ENCODE data around the gene TBCD.
"Not testable (repeated sequence)": the region's sequence is repeated elsewhere in the genome, so short reads cannot be mapped to it uniquely, and the experiment has no call there.

Gene TBCD

DNA sequence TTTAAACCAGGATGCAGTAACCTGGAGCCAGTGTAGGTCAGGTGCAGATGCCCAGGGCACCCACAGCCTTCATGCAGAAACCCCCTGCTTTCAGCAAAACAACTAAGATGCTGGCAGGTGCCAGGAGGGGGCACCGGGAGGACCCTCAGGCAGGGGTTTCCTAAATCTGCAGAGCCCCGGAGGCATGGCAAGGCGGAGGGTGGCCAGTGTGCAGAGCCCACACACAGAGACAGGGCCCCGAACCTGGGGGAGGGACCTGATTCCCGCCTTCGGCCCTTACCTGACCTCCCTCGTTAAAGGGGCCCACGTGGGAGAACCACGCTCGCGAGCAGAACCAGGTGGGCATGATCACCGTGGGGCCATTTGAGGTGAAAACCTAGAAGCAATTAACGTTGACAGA, 213.5 kb downstream of the TBCD start:
- in situ Hi-C loops (cut with HindIII; ENCODE audit: low sequenced_read_pairs): no loop called here

- in situ Hi-C loops (cut with HindIII; ENCODE audit: low sequenced_read_pairs): no loop called here
These were observed 214.6 kb downstream of the TBCD start for GRCh38 chr17:82966415-82966814.

DNA sequence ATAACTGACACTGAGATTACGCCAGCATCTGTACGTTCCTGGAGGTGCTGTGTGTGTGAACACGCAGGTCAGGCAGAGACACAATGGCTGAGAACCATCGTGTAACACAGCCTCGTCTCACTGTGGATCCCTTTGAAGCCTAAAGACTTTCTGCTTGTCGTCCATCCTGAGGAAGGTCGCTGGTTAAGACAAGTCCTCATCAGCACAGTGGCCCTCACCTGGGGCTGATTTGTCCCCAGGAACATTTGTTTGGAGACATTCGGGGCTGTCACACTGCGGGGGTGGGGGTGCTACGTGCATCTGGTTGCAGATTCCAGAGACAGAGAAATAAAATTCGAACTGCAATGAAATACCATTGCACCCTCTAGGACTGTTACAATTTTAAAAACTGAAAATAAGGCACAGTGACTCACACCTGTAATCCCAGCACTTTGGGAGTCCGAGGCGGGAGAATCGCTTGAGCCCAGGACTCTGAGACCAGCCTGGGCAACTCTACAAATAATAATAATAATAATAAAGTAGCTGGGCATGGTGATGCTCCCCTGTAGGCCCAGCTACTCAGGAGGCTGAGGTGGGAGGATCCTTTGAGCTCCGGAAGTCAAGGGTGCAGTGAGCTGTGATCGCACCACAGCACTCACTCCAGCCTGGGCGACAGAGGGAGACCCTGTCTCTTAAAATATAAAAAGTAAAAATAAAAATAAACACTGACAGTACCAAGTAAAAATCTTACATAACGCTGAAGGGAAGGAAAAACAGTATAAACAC, 215.6 kb downstream of the TBCD start:
- in situ Hi-C loops (cut with HindIII; ENCODE audit: low sequenced_read_pairs): no loop called here

GRCh38 chr17:82968033-82968841, 216.4 kb downstream of the TBCD start:
- in situ Hi-C loops (cut with HindIII; ENCODE audit: low sequenced_read_pairs): not testable (repeated sequence)

GRCh38 chr17:82970067-82970466, 218.2 kb downstream of the TBCD start:
- in situ Hi-C loops (cut with HindIII; ENCODE audit: low sequenced_read_pairs): no loop called here

DNA sequence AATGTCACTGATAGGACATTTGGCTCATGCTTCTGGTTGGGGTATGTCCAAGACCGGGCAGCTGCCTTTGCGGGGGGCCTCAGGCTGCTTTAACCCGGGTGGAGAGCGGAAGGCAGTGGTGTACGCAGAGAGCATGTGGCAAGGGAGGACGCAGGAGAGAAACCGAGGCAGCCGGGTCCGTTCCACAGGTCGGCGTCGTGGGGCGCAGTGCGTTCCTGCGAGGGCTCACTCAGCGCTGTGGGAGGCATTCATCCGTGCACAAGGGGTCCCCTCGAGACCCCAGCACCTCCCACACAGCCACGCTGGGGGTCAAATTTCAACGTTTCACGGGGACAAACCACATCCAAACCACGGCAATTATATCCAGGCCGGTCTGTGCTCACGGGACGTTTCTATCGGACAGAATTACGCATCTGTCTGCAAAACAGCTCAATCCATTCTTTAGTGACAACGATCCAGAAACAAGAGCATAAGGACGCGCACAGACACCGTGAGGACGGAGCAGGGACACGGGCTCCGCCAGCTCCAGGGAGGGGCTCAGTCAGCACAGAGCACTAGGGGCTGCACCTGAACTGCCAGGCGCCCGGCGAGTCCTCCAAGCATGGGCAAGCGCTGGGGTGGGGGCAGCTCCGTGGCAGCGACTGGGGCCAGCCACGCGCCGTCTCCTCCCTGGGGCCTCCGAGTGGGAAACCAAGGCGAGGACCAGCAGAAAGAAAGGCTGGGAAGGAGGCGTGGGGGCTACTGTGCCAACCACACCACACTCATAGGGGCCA, 219.1 kb downstream of the TBCD start:
- in situ Hi-C loops (cut with HindIII; ENCODE audit: low sequenced_read_pairs): no loop called here

DNA sequence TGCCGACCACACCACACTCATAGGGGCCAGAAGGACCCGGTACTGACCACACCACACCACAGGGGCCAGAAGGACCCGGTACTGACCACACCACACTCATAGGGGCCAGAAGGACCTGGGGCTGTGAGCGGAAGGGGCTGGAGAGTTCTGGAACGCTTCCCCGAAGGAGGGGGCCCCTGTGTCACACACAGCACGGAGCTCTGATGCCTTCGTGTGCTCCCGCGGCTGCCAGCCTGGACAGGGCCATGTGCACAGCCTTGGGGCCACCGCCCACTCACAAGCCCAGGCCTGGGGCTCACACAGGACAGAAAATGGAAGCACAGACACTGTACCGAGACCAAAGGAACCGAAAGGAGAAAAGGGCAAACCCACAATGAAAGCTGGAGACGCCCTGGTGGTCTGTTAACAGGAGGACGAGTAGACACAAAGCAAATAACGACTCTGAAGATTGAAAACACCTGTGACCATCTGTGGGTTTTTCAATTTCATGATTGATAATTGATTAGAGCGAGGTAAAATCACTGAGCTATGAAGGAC, 221.0 kb downstream of the TBCD start:
- in situ Hi-C loops (cut with HindIII; ENCODE audit: low sequenced_read_pairs): no loop called here

DNA sequence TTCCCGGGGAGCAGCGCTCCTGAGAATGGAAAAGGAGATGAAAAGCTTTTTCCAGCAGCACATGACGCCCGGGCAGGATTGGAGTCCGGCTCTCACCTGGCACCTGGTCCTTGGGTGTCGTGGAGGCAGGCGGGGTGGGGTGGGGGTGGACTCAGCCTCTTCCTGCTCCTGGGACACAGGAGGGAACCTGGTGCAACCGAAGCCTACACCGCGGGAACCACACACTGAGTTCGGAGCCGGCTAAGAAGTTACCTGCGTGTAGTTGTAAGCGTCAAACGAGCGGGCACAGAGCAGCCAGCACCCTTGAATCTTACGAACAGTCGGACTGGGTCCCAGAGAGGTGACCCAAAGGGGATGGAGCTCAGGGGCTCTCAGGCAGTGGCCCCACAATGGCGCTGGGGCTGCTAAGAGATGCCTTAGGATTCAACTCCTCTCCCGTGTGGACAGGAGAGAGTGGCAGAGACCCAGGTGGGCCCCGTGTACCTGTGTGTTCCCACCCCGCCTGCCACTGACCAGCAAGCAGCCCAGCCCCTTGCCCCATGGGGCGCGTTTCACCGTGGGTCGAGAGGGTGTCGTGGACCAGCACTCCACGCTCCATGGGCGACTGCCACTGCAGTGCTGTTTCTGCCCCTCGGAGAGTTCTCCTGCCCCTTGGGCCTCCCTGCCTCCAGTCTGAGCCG, 221.7 kb downstream of the TBCD start:
- in situ Hi-C loops (cut with HindIII; ENCODE audit: low sequenced_read_pairs): no loop called here

- in situ Hi-C loops (cut with HindIII; ENCODE audit: low sequenced_read_pairs): no loop called here
These were observed 222.5 kb downstream of the TBCD start for GRCh38 chr17:82974136-82974952.

DNA sequence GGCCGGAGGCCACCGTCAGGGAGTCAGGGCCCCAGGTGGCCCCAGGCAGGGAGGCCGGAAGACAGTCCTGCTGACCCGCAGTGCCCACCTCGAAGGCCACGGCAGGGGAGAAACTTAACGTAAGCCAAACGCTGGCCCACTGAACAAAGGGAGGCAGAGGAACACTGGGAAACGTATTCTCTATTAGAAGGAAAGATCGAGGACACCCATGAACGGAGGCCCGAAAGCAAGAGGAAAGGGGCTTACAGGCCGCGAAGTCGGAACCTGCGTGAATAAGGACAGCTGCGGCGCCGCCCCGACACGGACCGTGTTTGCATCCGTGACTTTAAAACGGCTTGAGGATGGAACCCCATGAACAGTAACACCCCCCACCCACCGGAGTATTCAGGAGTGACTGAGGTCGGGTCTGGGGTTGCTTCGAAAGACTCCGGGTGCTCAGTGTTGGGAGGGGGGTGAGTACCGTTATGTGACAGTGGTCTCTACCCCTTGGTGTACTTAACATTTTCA, 225.2 kb downstream of the TBCD start:
- in situ Hi-C loops (cut with HindIII; ENCODE audit: low sequenced_read_pairs): no loop called here

GRCh38 chr17:82977606-82978005, 225.7 kb downstream of the TBCD start:
- in situ Hi-C loops (cut with HindIII; ENCODE audit: low sequenced_read_pairs): no loop called here

- in situ Hi-C loops (cut with HindIII; ENCODE audit: low sequenced_read_pairs): no loop called here
These were observed 227.0 kb downstream of the TBCD start for GRCh38 chr17:82978765-82979349.

DNA sequence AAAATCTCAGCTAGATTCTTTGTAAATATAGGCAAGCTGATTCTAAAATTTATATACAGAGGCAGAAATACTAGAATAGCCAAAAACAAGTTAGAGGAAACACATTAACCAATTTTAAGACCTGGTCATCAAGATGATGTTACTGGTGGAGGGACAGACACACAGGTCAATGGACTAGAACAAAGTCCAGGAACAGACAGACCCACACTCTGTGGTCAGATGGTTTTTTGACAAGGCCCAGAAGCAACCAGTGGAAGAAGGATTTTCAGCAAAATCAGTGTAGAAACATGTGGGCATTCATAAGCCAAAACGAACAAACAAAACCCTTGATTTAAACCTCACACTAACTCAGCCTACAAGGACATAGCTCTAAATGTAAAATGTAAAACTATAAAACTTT, 227.9 kb downstream of the TBCD start:
- in situ Hi-C loops (cut with HindIII; ENCODE audit: low sequenced_read_pairs): no loop called here

DNA sequence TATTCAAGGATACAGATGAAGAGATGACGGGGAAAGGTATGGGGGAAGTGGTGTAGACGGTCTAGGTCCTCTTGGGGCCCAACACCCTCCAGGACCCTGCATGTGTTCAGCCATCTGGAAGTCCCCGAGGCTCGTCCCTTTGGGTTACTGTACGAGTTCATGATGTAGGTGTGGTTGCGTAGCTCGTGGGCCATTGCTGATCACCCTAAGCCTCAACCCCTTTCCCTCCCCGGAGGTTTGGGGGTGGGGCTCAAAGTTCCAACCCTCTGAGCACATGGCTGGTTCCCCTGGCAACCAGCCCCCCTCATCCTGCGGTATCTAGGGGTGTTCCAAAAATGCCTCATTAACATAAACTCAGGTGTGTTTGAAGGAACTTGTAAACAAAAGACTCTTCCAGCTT, 228.8 kb downstream of the TBCD start:
- in situ Hi-C loops (cut with HindIII; ENCODE audit: low sequenced_read_pairs): no loop called here

- in situ Hi-C loops (cut with HindIII; ENCODE audit: low sequenced_read_pairs): no loop called here
These were observed 229.4 kb downstream of the TBCD start for GRCh38 chr17:82981141-82981730.

- in situ Hi-C loops (cut with HindIII; ENCODE audit: low sequenced_read_pairs): no loop called here
These were observed 231.8 kb downstream of the TBCD start for GRCh38 chr17:82983510-82984248.

- in situ Hi-C loops (cut with HindIII; ENCODE audit: low sequenced_read_pairs): not testable (repeated sequence)
These were observed 232.4 kb downstream of the TBCD start for GRCh38 chr17:82984249-82984617.

DNA sequence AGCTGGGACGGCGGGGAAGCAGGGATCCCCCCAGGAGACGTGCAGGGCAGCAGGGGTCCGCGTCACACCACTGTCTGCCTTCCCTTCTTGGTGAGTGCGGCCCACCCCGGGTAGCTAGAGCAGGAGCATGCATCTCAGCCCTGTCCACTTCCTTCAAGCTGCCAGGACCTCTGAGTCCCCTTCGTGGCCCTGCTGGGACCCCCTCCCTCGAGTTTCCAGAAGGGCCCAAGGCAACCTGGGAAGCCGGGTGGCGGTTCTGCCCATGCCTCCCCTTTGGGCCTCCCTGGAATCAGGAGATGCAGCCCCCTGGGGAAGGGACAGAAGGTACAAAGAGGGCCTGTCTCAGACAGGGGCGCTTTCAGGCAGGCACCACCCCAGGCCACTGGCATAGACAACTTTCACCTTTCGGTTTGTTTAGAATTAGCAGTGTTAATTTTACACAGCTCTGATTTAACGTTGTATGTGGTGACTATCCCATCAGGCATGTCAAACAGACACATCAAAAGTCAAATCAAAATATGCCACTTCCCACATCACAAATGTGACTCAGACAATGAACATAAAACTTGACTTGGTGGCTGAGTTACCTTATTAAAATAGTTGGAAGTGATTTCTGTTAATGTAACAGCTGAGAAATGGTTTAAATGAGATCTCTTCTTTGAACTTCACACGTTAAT, 233.0 kb downstream of the TBCD start:
- in situ Hi-C loops (cut with HindIII; ENCODE audit: low sequenced_read_pairs): no loop called here

Measured in DLD1 (cell line).